ENCODE measurements around the gene PRSS50. TPM values are rescaled to one million over a fixed set of nuclear protein-coding genes. Genes with fewer than 3 reads are reported as not detected.

Gene PRSS50
- total RNA-seq, 1 donor from 2014 or later: not detected

DNA sequence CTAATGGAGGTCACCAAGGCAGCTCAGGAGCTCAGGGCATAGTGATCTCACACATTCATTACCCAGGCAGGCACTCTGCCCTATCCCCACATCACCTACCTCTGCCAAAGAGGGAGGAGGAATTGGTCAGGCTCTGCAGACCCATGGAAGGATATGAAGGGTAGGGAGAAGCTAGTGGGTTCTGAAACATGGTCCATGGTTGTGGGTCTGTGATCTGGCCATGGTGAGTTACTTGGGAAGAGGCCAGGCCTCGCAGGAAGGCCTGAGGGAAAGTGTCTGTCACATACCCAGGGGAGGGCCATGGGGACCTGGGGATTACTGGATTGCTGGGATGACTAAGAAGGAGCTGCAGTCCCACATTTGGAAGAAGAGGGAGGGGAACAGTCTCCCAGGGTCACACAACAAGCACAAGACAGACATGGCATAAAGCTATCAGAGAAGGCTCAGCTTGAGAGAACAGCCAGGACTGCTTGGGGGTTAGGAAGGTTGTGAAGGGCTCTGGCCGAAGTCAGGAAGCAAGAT, 1.4 kb upstream of the PRSS50 start:
- intact Hi-C loops (cut with DNase I): no loop called here
- no peaks in the 10 kb centered on the region for H3K9me3 ChIP-seq
- H3K36me3 ChIP-seq: no peaks in the 10 kb centered on the region
- DNase-seq (ENCODE audit: extremely low spot score in 2 of 2): peak in 1 of 2 donors; percentile 72
- TF ChIP-seq POLR2A (IDR thresholded peaks at IDR 0.05): no peak
- TF ChIP-seq, protein P1, sequence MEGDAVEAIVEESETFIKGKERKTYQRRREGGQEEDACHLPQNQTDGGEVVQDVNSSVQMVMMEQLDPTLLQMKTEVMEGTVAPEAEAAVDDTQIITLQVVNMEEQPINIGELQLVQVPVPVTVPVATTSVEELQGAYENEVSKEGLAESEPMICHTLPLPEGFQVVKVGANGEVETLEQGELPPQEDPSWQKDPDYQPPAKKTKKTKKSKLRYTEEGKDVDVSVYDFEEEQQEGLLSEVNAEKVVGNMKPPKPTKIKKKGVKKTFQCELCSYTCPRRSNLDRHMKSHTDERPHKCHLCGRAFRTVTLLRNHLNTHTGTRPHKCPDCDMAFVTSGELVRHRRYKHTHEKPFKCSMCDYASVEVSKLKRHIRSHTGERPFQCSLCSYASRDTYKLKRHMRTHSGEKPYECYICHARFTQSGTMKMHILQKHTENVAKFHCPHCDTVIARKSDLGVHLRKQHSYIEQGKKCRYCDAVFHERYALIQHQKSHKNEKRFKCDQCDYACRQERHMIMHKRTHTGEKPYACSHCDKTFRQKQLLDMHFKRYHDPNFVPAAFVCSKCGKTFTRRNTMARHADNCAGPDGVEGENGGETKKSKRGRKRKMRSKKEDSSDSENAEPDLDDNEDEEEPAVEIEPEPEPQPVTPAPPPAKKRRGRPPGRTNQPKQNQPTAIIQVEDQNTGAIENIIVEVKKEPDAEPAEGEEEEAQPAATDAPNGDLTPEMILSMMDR (IDR thresholded peaks at IDR 0.05): no peak
- no peak for TF ChIP-seq POLR2AphosphoS5 (IDR thresholded peaks at IDR 0.05; ENCODE audit: insufficient read depth in 1 of 2, low read depth in 1 of 2)
- no peak overlapping the region for H3K4me3 ChIP-seq
- no peak overlapping the region for H3K27ac ChIP-seq
- no peaks in the 10 kb centered on the region for H3K4me1 ChIP-seq
- H3K27me3 ChIP-seq: no peaks in the 10 kb centered on the region

- Histone ChIP-seq H3K9me3 (no peaks in the 10 kb centered on the region), H3K36me3 (no peaks in the 10 kb centered on the region), H3K4me1 (no peaks in the 10 kb centered on the region), H3K27me3 (no peaks in the 10 kb centered on the region), H3K27ac (no peak overlapping the region), H3K4me3 (no peak overlapping the region)
- DNase-seq (ENCODE audit: extremely low spot score in 2 of 2): peak in 1 of 2 donors; percentile 82
- TF ChIP-seq POLR2A (IDR thresholded peaks at IDR 0.05) (no peak), POLR2AphosphoS5 (IDR thresholded peaks at IDR 0.05; ENCODE audit: insufficient read depth in 1 of 2, low read depth in 1 of 2) (no peak)
- TF ChIP-seq, protein P1 (IDR thresholded peaks at IDR 0.05): no peak
- intact Hi-C loops (cut with DNase I): no loop called here
Observed at GRCh38 chr3:46716461-46717441, 918 bp downstream of the PRSS50 start.

- no peak overlapping the region for H3K27ac ChIP-seq
- H3K9me3 ChIP-seq: no peaks in the 10 kb centered on the region
- no peaks in the 10 kb centered on the region for H3K36me3 ChIP-seq
- H3K4me1 ChIP-seq: no peaks in the 10 kb centered on the region
- H3K4me3 ChIP-seq: no peak overlapping the region
- no peaks in the 10 kb centered on the region for H3K27me3 ChIP-seq
- DNase-seq (ENCODE audit: extremely low spot score in 2 of 2): peak in 1 of 2 donors; percentile 72
- TF ChIP-seq POLR2AphosphoS5 (IDR thresholded peaks at IDR 0.05; ENCODE audit: insufficient read depth in 1 of 2, low read depth in 1 of 2) (no peak), POLR2A (IDR thresholded peaks at IDR 0.05) (no peak)
- TF ChIP-seq, protein P1 (IDR thresholded peaks at IDR 0.05): no peak
- intact Hi-C loops (cut with DNase I): no loop called here
Observed at GRCh38 chr3:46715507-46716175, 2.0 kb downstream of the PRSS50 start.

DNA sequence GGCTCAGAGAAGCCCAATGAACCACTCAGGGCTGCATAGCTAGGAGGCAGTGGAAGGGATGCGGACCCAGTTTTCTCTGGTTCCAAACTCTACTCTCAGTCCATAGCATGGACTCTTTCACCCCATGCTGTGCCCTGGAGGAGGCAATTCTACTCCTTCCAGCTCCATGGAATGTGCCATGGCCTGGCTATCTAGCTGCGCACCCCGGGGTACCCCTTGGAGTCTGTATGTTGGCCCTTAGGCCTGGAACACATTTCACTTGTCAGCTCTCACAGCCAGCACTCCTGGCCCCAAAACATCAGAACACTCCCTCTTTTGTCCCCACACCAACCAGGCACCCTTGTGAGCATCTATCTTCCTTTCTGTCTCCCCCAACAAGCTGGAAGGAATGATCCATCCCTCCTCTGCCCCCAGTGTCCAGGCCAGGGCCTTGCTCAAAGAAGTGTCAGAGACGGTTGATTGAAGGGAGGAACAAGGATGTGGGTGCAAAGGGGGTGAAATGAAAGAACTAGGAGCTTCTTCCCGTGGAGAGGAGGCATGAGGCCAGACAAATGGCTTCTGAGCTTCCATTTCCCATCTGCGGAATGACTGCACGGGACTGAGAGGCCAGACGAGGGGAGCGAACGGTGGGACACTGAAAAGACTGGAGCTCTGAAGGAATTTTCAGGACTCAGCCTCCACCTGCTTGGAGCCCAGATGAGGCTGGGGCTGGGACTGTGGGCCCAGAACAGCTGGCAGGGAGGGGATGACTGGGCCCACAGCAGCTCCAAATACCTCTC, 2.8 kb downstream of the PRSS50 start:
- no peaks in the 10 kb centered on the region for H3K27me3 ChIP-seq
- no peaks in the 10 kb centered on the region for H3K36me3 ChIP-seq
- TF ChIP-seq POLR2AphosphoS5 (IDR thresholded peaks at IDR 0.05; ENCODE audit: insufficient read depth in 1 of 2, low read depth in 1 of 2): no peak
- TF ChIP-seq, protein P1 (IDR thresholded peaks at IDR 0.05): no peak
- TF ChIP-seq POLR2A (IDR thresholded peaks at IDR 0.05): no peak
- H3K4me3 ChIP-seq: no peak overlapping the region
- H3K9me3 ChIP-seq: no peaks in the 10 kb centered on the region
- DNase-seq (ENCODE audit: extremely low spot score in 2 of 2): peak in 1 of 2 donors; percentile 34
- H3K4me1 ChIP-seq: no peaks in the 10 kb centered on the region
- no peak overlapping the region for H3K27ac ChIP-seq
- intact Hi-C loops (cut with DNase I): no loop called here

All from vagina (tissue), 2 donors.